ENCODE measurements around the gene RUBCN.
"Not testable (repeated sequence)": the region's sequence is repeated elsewhere in the genome, so short reads cannot be mapped to it uniquely, and the experiment has no call there.

DNA sequence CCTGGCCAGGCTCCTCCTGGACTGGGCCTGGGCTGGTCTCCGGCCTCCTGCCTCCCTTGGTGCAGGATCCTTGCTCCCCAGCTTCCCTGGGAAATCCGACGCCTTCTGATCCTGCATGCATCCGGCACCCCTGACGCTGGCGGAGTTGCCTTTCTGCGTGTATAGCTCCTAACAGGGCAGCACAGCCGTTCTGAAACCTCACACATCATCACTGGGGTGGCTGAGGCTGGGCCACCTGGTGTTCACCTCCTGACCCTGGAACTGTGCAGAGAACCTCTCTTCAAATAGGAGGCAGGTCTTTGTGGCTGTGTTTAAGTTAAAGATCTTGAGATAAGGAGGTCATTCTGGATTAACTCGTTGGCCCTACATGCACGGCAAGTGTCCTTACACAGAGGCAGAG lies 77.6 kb downstream of the RUBCN start:
- TF ChIP-seq NRF1 (conservative IDR thresholded peaks at IDR 0.05; ENCODE audit: low read depth, low read length); POLR2A (IDR thresholded peaks at IDR 0.05; ENCODE audit: low read depth, low read length); CHD2 (IDR thresholded peaks at IDR 0.05; ENCODE audit: borderline replicate concordance, low read depth, low read length); SREBF2 (IDR thresholded peaks at IDR 0.05; ENCODE audit: low read length); BRCA1 (IDR thresholded peaks at IDR 0.05; ENCODE audit: low read depth, low read length): not testable (repeated sequence)
- TF ChIP-seq, protein P1, sequence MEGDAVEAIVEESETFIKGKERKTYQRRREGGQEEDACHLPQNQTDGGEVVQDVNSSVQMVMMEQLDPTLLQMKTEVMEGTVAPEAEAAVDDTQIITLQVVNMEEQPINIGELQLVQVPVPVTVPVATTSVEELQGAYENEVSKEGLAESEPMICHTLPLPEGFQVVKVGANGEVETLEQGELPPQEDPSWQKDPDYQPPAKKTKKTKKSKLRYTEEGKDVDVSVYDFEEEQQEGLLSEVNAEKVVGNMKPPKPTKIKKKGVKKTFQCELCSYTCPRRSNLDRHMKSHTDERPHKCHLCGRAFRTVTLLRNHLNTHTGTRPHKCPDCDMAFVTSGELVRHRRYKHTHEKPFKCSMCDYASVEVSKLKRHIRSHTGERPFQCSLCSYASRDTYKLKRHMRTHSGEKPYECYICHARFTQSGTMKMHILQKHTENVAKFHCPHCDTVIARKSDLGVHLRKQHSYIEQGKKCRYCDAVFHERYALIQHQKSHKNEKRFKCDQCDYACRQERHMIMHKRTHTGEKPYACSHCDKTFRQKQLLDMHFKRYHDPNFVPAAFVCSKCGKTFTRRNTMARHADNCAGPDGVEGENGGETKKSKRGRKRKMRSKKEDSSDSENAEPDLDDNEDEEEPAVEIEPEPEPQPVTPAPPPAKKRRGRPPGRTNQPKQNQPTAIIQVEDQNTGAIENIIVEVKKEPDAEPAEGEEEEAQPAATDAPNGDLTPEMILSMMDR (IDR thresholded peaks at IDR 0.05 in 2 of 3, conservative IDR thresholded peaks at IDR 0.05 in 1 of 3; ENCODE audit: control insufficient read depth in 2 of 3, extremely low read depth in 1 of 3, insufficient read depth in 1 of 3, low read depth in 3 of 3, low read length in 3 of 3) = not testable (repeated sequence)
- TF ChIP-seq, protein P2, sequence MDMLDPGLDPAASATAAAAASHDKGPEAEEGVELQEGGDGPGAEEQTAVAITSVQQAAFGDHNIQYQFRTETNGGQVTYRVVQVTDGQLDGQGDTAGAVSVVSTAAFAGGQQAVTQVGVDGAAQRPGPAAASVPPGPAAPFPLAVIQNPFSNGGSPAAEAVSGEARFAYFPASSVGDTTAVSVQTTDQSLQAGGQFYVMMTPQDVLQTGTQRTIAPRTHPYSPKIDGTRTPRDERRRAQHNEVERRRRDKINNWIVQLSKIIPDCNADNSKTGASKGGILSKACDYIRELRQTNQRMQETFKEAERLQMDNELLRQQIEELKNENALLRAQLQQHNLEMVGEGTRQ (IDR thresholded peaks at IDR 0.05; ENCODE audit: borderline replicate concordance, low read depth, low read length) = not testable (repeated sequence)

Measured in GM12878 (cell line).